GM12878 (cell line): ENCODE results near the gene GPC3. TPM values are rescaled to one million over a fixed set of nuclear protein-coding genes. Genes with fewer than 3 reads are reported as not detected.

Experiments used
- ATAC-seq: fragments of 200-7000 bp; cut with Tn5 transposase; 3 replicates; pipeline ENCODE4 v1.9.1; 2020; ENCODE audit warnings: mild to moderate bottlenecking, moderate library complexity
- BruUV-seq: library from RNA; stranded (reverse); fragments of 400-500 nt; replicated peaks from 2 replicates; lab custom pipeline; 2021; lab: Mats Ljungman, UMichigan
- CTCF ChIA-PET: fragments of 300-600 bp; sonication (Branson Sonifier 250); formaldehyde crosslinking; extraction: SDS; loops from one replicate; lab custom pipeline; 2021; ENCODE audit warnings: inconsistent platforms; lab: Yijun Ruan, JAX
- POLR2A ChIA-PET: fragments of 350-600 bp; formaldehyde crosslinking; extraction: SDS; loops from one replicate; lab custom pipeline; 2021; ENCODE audit warnings: inconsistent platforms; lab: Charles Lee
- RAD21 ChIA-PET: fragments of 300-600 bp; sonication (Branson Sonifier 250); formaldehyde crosslinking; loops from one replicate; lab custom pipeline; 2023; ENCODE audit warnings: antibody characterized with exemption; ENCODE audit not compliant: unreplicated experiment; lab: Charles Lee
- SMC1A ChIA-PET: fragments of 300-600 bp; sonication (Branson Sonifier 250); formaldehyde crosslinking; loops from one replicate; lab custom pipeline; 2023; ENCODE audit not compliant: unreplicated experiment, uncharacterized antibody; lab: Charles Lee
- DNase-seq: peaks from one replicate; pipeline ENCODE4 v3.0.0-alpha.2; 2011; ENCODE audit warnings: low read depth, low spot score
- FAIRE-seq: peaks from 3 replicates; lab custom pipeline; 2011; peaks lifted over from hg19 to GRCh38; lab: Jason Lieb, UNC
- H2AFZ ChIP-seq: 2 replicates; pipeline ENCODE4 v1.6.0; 2011; ENCODE audit warnings: low read depth, low read length, control low read depth; ENCODE audit not compliant: control insufficient read depth
- H3K27ac ChIP-seq: 2 replicates; pipeline ENCODE4 v1.5.1; 2011; ENCODE audit warnings: control low read depth; ENCODE audit not compliant: control insufficient read depth, insufficient read depth
- H3K27me3 ChIP-seq, 2 experiments: replicated peaks in 1 of 2; 2 replicates each; pipeline versions ENCODE4 v1.6.0 to v1.6.1; 2011; ENCODE audit warnings: low read length in 1 of 2; ENCODE audit not compliant: control insufficient read depth in 2 of 2, insufficient read depth in 2 of 2
- H3K36me3 ChIP-seq, 2 experiments: 2 replicates each; pipeline ENCODE4 v1.5.1; 2011; ENCODE audit warnings: low read length in 1 of 2; ENCODE audit not compliant: control insufficient read depth in 2 of 2, insufficient read depth in 2 of 2
- H3K4me1 ChIP-seq: 2 replicates; pipeline ENCODE4 v1.6.1; 2011; ENCODE audit warnings: mild to moderate bottlenecking, low read length, moderate library complexity, mixed read lengths; ENCODE audit not compliant: control insufficient read depth, insufficient read depth
- H3K4me2 ChIP-seq: 2 replicates; pipeline ENCODE4 v1.6.0; 2011; ENCODE audit warnings: control low read depth; ENCODE audit not compliant: control insufficient read depth, insufficient read depth
- H3K4me3 ChIP-seq: fragments of 200-600 bp; sonication (generic); 2 replicates; pipeline ENCODE4 v1.5.1; 2016
- H3K79me2 ChIP-seq: 2 replicates; pipeline ENCODE4 v1.6.0; 2011; ENCODE audit warnings: low read length; ENCODE audit not compliant: control insufficient read depth, insufficient read depth
- H3K9ac ChIP-seq: 2 replicates; pipeline ENCODE4 v1.8.0; 2011; ENCODE audit warnings: low read length, control low read depth, mixed read lengths; ENCODE audit not compliant: control insufficient read depth, insufficient read depth
- H3K9me3 ChIP-seq: replicated peaks from 3 replicates; pipeline ENCODE4 v1.5.1; 2011; ENCODE audit warnings: mild to moderate bottlenecking, low read length; ENCODE audit not compliant: control insufficient read depth, insufficient read depth
- H4K20me1 ChIP-seq: 2 replicates; pipeline ENCODE4 v1.6.0; 2011; ENCODE audit not compliant: control insufficient read depth, insufficient read depth
- CUX1 ChIP-seq: IDR thresholded peaks from 2 replicates; pipeline ENCODE4 v1.6.1; 2012; ENCODE audit warnings: improper control_type of control experiment, low read depth, low read length; ENCODE audit not compliant: insufficient replicate concordance
- FOS ChIP-seq: IDR thresholded peaks from 3 replicates; pipeline ENCODE4 v1.6.1; 2011; ENCODE audit warnings: borderline replicate concordance; ENCODE audit not compliant: insufficient read length; ENCODE audit errors: extremely low read depth
- FOXK2 ChIP-seq: fragments of 450-650 bp; IDR thresholded peaks from 2 replicates; pipeline ENCODE4 v1.6.1; 2017; ENCODE audit warnings: mild to moderate bottlenecking, moderate library complexity
- FOXM1 ChIP-seq: IDR thresholded peaks from 2 replicates; pipeline ENCODE4 v1.6.1; 2012; ENCODE audit warnings: low read depth, mild to moderate bottlenecking, inconsistent platforms, low read length, moderate library complexity
- HSF1 ChIP-seq: fragments of 150-350 bp; IDR thresholded peaks from 2 replicates; pipeline ENCODE4 v1.6.1; 2014; ENCODE audit warnings: mild to moderate bottlenecking, low read depth, low read length
- IKZF2 ChIP-seq, 2 experiments: fragments of 450-650 bp; IDR thresholded peaks; 2 replicates each; pipeline ENCODE4 v1.6.1; 2017; ENCODE audit warnings: mild to moderate bottlenecking in 2 of 2, moderate library complexity in 2 of 2
- MEF2A ChIP-seq: IDR thresholded peaks from 2 replicates; pipeline ENCODE4 v1.6.1; 2011; ENCODE audit warnings: low read depth, mild to moderate bottlenecking, low read length, moderate library complexity; ENCODE audit not compliant: insufficient read depth
- MXI1 ChIP-seq: fragments of 150-350 bp; IDR thresholded peaks from 2 replicates; pipeline ENCODE4 v1.6.1; 2011; ENCODE audit warnings: low read depth, mild to moderate bottlenecking, inconsistent platforms, low read length, improper control_type of control experiment
- NFYB ChIP-seq: IDR thresholded peaks from 2 replicates; pipeline ENCODE4 v1.6.1; 2011; ENCODE audit warnings: low read depth, mild to moderate bottlenecking, low read length, improper control_type of control experiment, moderate library complexity; ENCODE audit not compliant: insufficient read depth
- TBL1XR1 ChIP-seq: IDR thresholded peaks from 2 replicates; pipeline ENCODE4 v1.6.1; 2012; ENCODE audit warnings: low read depth, low read length, improper control_type of control experiment
- WGBS: methylation state at CpG from one replicate; pipeline ENCODE4 v1.1.6; 2016; ENCODE audit warnings: low lambda C conversion rate; ENCODE audit not compliant: insufficient replicate concordance, insufficient coverage; ENCODE audit errors: missing lambda C conversion rate; 5-methylcytosine and 5-hydroxymethylcytosine counted together
- in situ Hi-C: fragments of 300-500 bp; cut with MboI; formaldehyde crosslinking; loops from 9 replicates; pipeline ENCODE4 v1.14.3; 2018; ENCODE audit warnings: mixed read lengths
- intact Hi-C: fragments of 100-400 bp; cut with micrococcal nuclease; formaldehyde crosslinking; loops from one replicate; pipeline ENCODE4 v1.14.2; 2022; ENCODE audit not compliant: unreplicated experiment
- polyA plus RNA-seq, 11 experiments: library from polyadenylated mRNA; depleted of rRNA in 4 of 11; unstranded in 6 of 11; stranded (reverse) in 5 of 11; fragments of >200 nt; fragmentation: Nextera tagmentation in 4 of 11; fragmentation: Illumina TruSeq in 1 of 11; extraction: Ambion mirVana in 4 of 11; extraction: Trizol in 1 of 11; gene quantifications; 1 replicate in 1 of 11; 2 replicates in 10 of 11; pipeline versions ENCODE4 v1.2.1 to v1.2.3, GENCODE V29; 2011 to 2016; ENCODE audit warnings: inconsistent platforms in 2 of 11, missing spikeins in 2 of 11, low read depth in 1 of 11
- total RNA-seq, 4 experiments: library from RNA; depleted of rRNA in 3 of 4; stranded (reverse); fragments of >200 nt in 3 of 4; fragmentation: Illumina TruSeq in 1 of 4; extraction: Trizol in 1 of 4; gene quantifications; 2 replicates each; pipeline versions ENCODE4 v1.2.1 to v1.2.3, GENCODE V29; 2013 to 2021

Gene GPC3
- total and polyA plus RNA-seq, 10 of the 15 experiments (the other 5 are each of a cell fraction or from before 2014, with no cell fraction given): 0.09 to 0.82 TPM; not detected in 8

- Histone ChIP-seq H3K79me2 (no peaks in the 10 kb centered on the region), H3K9ac (no peak overlapping the region), H3K4me3 (no peak overlapping the region), H3K4me1 (no peaks in the 10 kb centered on the region), H2AFZ (no peak overlapping the region), H3K4me2 (no peak overlapping the region), H3K27me3 (no peaks in the 10 kb centered on the region), H3K27ac (no peak overlapping the region), H3K9me3 (no peaks in the 10 kb centered on the region), H3K36me3 (no peaks in the 10 kb centered on the region)
- 6% methylated on average over 2 of the region's 2 CpGs for WGBS
- no peak for FAIRE-seq
- CTCF ChIA-PET: no interaction called here
- SMC1A ChIA-PET: interaction anchor here (1.2 kb wide), 1 partner anchor 9 kb away, joined by 3 read pairs; no protein-coding TSS in a partner anchor
- RAD21 ChIA-PET: no interaction called here
- in situ Hi-C loops: no loop called here
- no peak for DNase-seq
- intact Hi-C loops: no loop called here
- TF ChIP-seq TBL1XR1 (no peak), MXI1 (no peak), FOXK2 (no peak), FOS (no peak), HSF1 (no peak)
- TF ChIP-seq, all 136 proteins: peak for 0
- BruUV-seq: no TSS peak
- no peaks in the 10 kb centered on the region for H4K20me1 ChIP-seq
- no peak for ATAC-seq
- POLR2A ChIA-PET: no interaction called here
These were observed 410.7 kb downstream of the GPC3 start for GRCh38 chrX:133574716-133575115.

GRCh38 chrX:133570549-133570948 lies 414.8 kb downstream of the GPC3 start:
- Histone ChIP-seq H3K9me3 (no peaks in the 10 kb centered on the region), H3K27me3 (no peaks in the 10 kb centered on the region), H3K79me2 (no peaks in the 10 kb centered on the region), H3K4me2 (no peak overlapping the region), H3K4me1 (no peaks in the 10 kb centered on the region), H3K4me3 (no peak overlapping the region), H2AFZ (no peak overlapping the region), H3K36me3 (no peaks in the 10 kb centered on the region), H3K27ac (no peak overlapping the region), H4K20me1 (no peaks in the 10 kb centered on the region), H3K9ac (no peak overlapping the region)
- intact Hi-C loops (no loop called here), in situ Hi-C loops (no loop called here)
- ChIA-PET POLR2A (no interaction called here), CTCF (no interaction called here), RAD21 (no interaction called here), SMC1A (no interaction called here)
- DNase-seq (no peak), ATAC-seq (no peak), FAIRE-seq (no peak)
- no TSS peak for BruUV-seq
- 0% methylated on average over 1 of the region's 1 CpG for WGBS
- TF ChIP-seq IKZF2 (IDR thresholded peaks at IDR 0.05) (no peak), MEF2A (no peak), NFYB (no peak), CUX1 (no peak), FOXM1 (no peak)
